ENCODE results near the gene DDX24. TPM values are rescaled to one million over a fixed set of nuclear protein-coding genes. Genes with fewer than 3 reads are reported as not detected.

DDX24 gene
- total RNA-seq, 1 donor from 2014 or later: 168 TPM

- Mint-ChIP-seq H3K4me3 (no peak overlapping the region), H3K27ac (ENCODE audit: unreplicated experiment) (no peak overlapping the region), H3K36me3 (ENCODE audit: low read depth) (peaks cover 2% of the 10 kb centered on the region), H3K9me3 (no peaks in the 10 kb centered on the region), H3K27me3 (ENCODE audit: low read depth) (no peaks in the 10 kb centered on the region), H3K4me1 (peaks cover 28% of the 10 kb centered on the region)
- DNase-seq (ENCODE audit: low read depth, low spot score): no peak
- no peak for TF ChIP-seq CTCF (conservative IDR thresholded peaks at IDR 0.05)
These were observed 30.5 kb upstream of the DDX24 start for GRCh38 chr14:94111276-94112095.

- no peaks in the 10 kb centered on the region for H3K27me3 Mint-ChIP-seq (ENCODE audit: low read depth)
- H3K27ac Mint-ChIP-seq (ENCODE audit: unreplicated experiment): peak within 1 kb of the TSS; percentile 68
- H3K4me1 Mint-ChIP-seq: peaks cover 28% of the 10 kb centered on the region
- DNase-seq (ENCODE audit: low read depth, low spot score): no peak
- H3K36me3 Mint-ChIP-seq (ENCODE audit: low read depth): peaks cover 2% of the 10 kb centered on the region
- H3K4me3 Mint-ChIP-seq: no peak within 1 kb of the TSS
- H3K9me3 Mint-ChIP-seq: no peaks in the 10 kb centered on the region
- no peak for TF ChIP-seq CTCF (conservative IDR thresholded peaks at IDR 0.05)
These were observed 29.7 kb upstream of the DDX24 start, which contains the start of gene IFI27 for GRCh38 chr14:94110552-94111181. IFI27 (plus strand) TSS chr14:94110736.

GRCh38 chr14:94109915-94110250 is 28.9 kb upstream of the DDX24 start:
- Mint-ChIP-seq H3K9me3 (no peaks in the 10 kb centered on the region), H3K27ac (ENCODE audit: unreplicated experiment) (no peak overlapping the region), H3K4me1 (peaks cover 21% of the 10 kb centered on the region), H3K27me3 (ENCODE audit: low read depth) (no peaks in the 10 kb centered on the region), H3K36me3 (ENCODE audit: low read depth) (peaks cover 2% of the 10 kb centered on the region), H3K4me3 (no peak overlapping the region)
- TF ChIP-seq CTCF (conservative IDR thresholded peaks at IDR 0.05): no peak
- no peak for DNase-seq (ENCODE audit: low read depth, low spot score)

GRCh38 chr14:94104731-94105130 is 23.7 kb upstream of the DDX24 start:
- H3K4me3 Mint-ChIP-seq: no peak overlapping the region
- H3K4me1 Mint-ChIP-seq: no peaks in the 10 kb centered on the region
- TF ChIP-seq CTCF (conservative IDR thresholded peaks at IDR 0.05): no peak
- H3K36me3 Mint-ChIP-seq (ENCODE audit: low read depth): peaks cover 2% of the 10 kb centered on the region
- no peaks in the 10 kb centered on the region for H3K9me3 Mint-ChIP-seq
- H3K27me3 Mint-ChIP-seq (ENCODE audit: low read depth): no peaks in the 10 kb centered on the region
- DNase-seq (ENCODE audit: low read depth, low spot score): no peak
- no peak overlapping the region for H3K27ac Mint-ChIP-seq (ENCODE audit: unreplicated experiment)

- Mint-ChIP-seq H3K27ac (ENCODE audit: unreplicated experiment) (no peak overlapping the region), H3K36me3 (ENCODE audit: low read depth) (peaks cover 7% of the 10 kb centered on the region), H3K9me3 (no peaks in the 10 kb centered on the region), H3K27me3 (ENCODE audit: low read depth) (no peaks in the 10 kb centered on the region), H3K4me3 (no peak overlapping the region), H3K4me1 (no peaks in the 10 kb centered on the region)
- TF ChIP-seq CTCF (conservative IDR thresholded peaks at IDR 0.05): no peak
- no peak for DNase-seq (ENCODE audit: low read depth, low spot score)
These were observed 22.6 kb upstream of the DDX24 start for GRCh38 chr14:94103554-94104150.

Data from neural crest cell (in vitro differentiated cells).